Measurements from ENCODE around the gene DPP9. TPM values are rescaled to one million over a fixed set of nuclear protein-coding genes. Genes with fewer than 3 reads are reported as not detected.

DPP9 gene
- total RNA-seq, 1 donor from 2014 or later = 37.1 TPM

DNA sequence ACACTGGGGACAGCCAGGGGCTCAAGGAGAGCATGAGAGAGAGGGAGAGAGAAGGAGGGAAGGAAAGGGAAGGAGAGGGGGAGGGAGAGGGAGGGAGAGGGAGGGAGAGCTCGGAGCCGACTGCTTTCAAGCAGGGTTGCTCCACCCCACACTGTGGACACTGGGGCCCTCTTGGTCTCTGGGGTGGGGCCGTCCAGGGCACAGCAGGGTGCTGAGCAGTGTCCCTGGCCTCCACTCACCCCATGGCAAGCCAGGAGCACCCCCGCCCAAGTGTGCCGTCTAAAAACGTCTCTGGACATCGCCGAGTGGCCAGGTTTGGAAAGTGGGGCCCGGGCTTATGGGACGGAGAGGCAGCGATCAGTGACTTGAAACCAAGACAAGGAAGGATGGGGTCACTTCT lies 20.9 kb downstream of the DPP9 start:
- no peaks in the 10 kb centered on the region for H3K4me1 Mint-ChIP-seq
- DNase-seq (ENCODE audit: low spot score in 2 of 2, unreplicated experiment in 2 of 2) = no peak
- H3K4me3 Mint-ChIP-seq = no peak overlapping the region
- TF ChIP-seq, protein P1, sequence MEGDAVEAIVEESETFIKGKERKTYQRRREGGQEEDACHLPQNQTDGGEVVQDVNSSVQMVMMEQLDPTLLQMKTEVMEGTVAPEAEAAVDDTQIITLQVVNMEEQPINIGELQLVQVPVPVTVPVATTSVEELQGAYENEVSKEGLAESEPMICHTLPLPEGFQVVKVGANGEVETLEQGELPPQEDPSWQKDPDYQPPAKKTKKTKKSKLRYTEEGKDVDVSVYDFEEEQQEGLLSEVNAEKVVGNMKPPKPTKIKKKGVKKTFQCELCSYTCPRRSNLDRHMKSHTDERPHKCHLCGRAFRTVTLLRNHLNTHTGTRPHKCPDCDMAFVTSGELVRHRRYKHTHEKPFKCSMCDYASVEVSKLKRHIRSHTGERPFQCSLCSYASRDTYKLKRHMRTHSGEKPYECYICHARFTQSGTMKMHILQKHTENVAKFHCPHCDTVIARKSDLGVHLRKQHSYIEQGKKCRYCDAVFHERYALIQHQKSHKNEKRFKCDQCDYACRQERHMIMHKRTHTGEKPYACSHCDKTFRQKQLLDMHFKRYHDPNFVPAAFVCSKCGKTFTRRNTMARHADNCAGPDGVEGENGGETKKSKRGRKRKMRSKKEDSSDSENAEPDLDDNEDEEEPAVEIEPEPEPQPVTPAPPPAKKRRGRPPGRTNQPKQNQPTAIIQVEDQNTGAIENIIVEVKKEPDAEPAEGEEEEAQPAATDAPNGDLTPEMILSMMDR (IDR thresholded peaks at IDR 0.05; ENCODE audit: unreplicated experiment) = no peak
- H3K27me3 Mint-ChIP-seq (ENCODE audit: low read depth) = no peaks in the 10 kb centered on the region
- H3K9me3 Mint-ChIP-seq = no peaks in the 10 kb centered on the region
- no peak overlapping the region for H3K27ac Mint-ChIP-seq
- H3K36me3 Mint-ChIP-seq = peaks cover 22% of the 10 kb centered on the region

DNA sequence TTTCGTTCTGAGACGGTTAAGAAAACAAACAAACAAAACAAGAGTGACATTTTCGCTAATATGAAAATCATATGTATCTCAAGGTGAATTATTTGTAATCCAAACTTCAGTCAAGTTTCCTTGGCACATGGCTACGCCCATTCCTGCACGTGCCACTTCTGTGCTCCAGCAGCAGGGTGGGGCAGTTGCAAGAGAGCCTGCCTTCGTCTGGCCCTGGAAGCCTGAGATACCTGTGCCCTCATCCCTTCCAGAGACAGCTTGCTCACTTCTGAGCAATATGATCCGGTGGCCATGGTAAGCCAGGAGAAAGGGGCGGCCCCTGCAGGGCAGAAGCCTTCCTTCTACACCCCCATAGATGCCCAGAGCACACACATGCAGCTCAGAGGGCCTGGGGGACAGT lies 22.1 kb downstream of the DPP9 start:
- H3K36me3 Mint-ChIP-seq = peaks cover 23% of the 10 kb centered on the region
- no peak for DNase-seq (ENCODE audit: low spot score in 2 of 2, unreplicated experiment in 2 of 2)
- no peak overlapping the region for H3K27ac Mint-ChIP-seq
- TF ChIP-seq, protein P1 (IDR thresholded peaks at IDR 0.05; ENCODE audit: unreplicated experiment) = no peak
- no peaks in the 10 kb centered on the region for H3K27me3 Mint-ChIP-seq (ENCODE audit: low read depth)
- H3K9me3 Mint-ChIP-seq = no peaks in the 10 kb centered on the region
- no peak overlapping the region for H3K4me3 Mint-ChIP-seq
- H3K4me1 Mint-ChIP-seq = no peaks in the 10 kb centered on the region

DNA sequence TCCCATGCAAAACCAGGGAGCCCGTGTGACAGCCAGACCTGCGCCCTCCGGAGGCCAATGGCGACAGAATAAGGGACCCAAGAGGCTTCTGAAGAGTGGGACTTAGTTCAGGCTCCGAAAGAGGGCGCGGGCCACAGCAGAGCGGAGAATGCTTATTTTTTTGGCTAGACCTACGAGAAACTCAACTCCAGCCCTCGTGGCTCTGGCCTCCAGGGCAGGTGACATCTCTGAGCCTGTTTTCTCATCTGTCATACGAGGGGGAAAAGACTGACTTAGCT lies 23.0 kb downstream of the DPP9 start:
- Mint-ChIP-seq H3K36me3 (peaks cover 25% of the 10 kb centered on the region), H3K9me3 (no peaks in the 10 kb centered on the region), H3K4me3 (no peak overlapping the region), H3K4me1 (no peaks in the 10 kb centered on the region), H3K27ac (no peak overlapping the region), H3K27me3 (ENCODE audit: low read depth) (no peaks in the 10 kb centered on the region)
- TF ChIP-seq, protein P1 (IDR thresholded peaks at IDR 0.05; ENCODE audit: unreplicated experiment) = no peak
- DNase-seq (ENCODE audit: low spot score in 2 of 2, unreplicated experiment in 2 of 2) = no peak

DNA sequence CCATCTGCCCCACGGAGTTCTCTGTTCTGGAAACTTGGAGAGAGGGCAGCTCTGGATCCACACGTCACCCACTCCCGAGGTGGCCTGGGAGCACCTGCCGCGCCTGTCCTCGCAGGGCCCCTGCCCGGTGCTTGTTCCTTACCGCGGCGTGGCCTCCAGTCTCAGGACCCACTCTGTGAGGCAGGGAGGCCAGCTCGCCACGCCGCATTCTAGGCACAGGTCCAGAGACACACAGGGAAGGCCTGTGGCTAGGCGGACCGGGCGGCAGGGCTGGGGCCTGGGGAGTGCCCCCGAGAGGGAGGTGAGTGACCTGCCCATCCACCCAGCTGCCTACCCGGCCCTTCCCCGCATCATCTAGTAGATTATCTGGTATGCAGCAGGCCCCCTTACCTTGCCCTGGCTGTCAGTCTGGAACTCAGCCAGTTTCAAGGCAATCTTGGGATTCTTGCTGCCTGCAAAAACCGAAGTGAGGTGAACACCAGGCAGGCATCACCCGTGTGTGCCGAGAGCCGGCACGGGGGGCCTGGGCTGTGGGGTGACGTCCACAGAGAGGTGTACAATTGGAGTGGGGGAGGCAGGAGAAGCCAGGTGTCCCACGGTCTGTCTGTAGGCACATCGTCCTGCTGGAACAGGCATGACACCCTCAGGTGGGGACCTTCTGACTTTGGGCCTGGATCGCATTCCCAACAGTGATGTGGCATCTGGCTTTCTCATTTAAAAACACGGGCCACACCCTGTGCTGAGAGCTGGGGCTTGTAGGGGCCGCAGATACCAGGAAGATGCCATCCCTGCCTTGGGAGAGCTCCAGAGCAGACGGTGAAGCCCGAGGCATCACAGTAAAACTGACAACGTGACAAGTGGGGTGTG lies 23.6 kb downstream of the DPP9 start:
- Mint-ChIP-seq H3K4me1 (no peaks in the 10 kb centered on the region), H3K4me3 (no peak overlapping the region), H3K9me3 (no peaks in the 10 kb centered on the region), H3K27ac (no peak overlapping the region), H3K27me3 (ENCODE audit: low read depth) (no peaks in the 10 kb centered on the region), H3K36me3 (peaks cover 25% of the 10 kb centered on the region)
- TF ChIP-seq, protein P1 (IDR thresholded peaks at IDR 0.05; ENCODE audit: unreplicated experiment) = no peak
- no peak for DNase-seq (ENCODE audit: low spot score in 2 of 2, unreplicated experiment in 2 of 2)

DNA sequence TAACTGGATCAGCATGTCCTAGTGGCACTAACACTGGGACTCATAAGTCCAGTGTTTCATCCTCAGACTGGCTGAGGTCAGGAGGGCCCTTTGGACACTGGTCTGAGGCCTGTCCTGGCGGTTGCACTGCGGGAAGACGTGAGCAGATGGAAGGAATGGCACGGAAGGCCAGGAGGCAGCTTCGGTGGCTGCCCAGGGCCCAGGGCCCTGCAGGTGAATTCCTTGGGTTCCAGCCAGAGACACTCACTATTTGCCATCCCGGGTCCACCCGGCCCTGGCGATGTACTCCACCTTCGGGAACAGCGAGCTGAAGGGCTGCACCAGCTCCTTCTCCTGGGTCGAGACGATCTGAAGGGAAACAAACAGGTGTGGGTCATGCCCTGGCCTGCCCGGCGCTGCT lies 26.3 kb downstream of the DPP9 start:
- Mint-ChIP-seq H3K4me3 (no peak overlapping the region), H3K36me3 (peaks cover 32% of the 10 kb centered on the region), H3K4me1 (no peaks in the 10 kb centered on the region), H3K27ac (no peak overlapping the region), H3K27me3 (ENCODE audit: low read depth) (no peaks in the 10 kb centered on the region), H3K9me3 (no peaks in the 10 kb centered on the region)
- TF ChIP-seq, protein P1 (IDR thresholded peaks at IDR 0.05; ENCODE audit: unreplicated experiment) = no peak
- DNase-seq (ENCODE audit: low spot score in 2 of 2, unreplicated experiment in 2 of 2) = no peak
